Left lung (tissue), 10 donors: ENCODE results near the gene PYROXD2. TPM values are rescaled to one million over a fixed set of nuclear protein-coding genes. Genes with fewer than 3 reads are reported as not detected.

Experiments
- ATAC-seq: fragments of 200-7000 bp; cut with Tn5 transposase; one replicate; pipeline ENCODE4 v1.9.1; 2020; ENCODE audit warnings: moderate library complexity
- DNase-seq, 4 donors: peaks; one replicate each; pipeline ENCODE4 v3.0.0-alpha.2; 2013 to 2020
- H3K27ac ChIP-seq, 2 donors: fragments of 200-600 bp; sonication (generic) in 1 of 2; one replicate each; pipeline versions ENCODE4 v1.5.0 to v1.8.0; 2020 to 2021
- H3K27me3 ChIP-seq, 2 donors: fragments of 200-600 bp; sonication (generic) in 1 of 2; one replicate each; pipeline versions ENCODE4 v1.5.0 to v1.8.0; 2020 to 2021
- H3K36me3 ChIP-seq, 2 donors: fragments of 200-600 bp; sonication (generic) in 1 of 2; one replicate each; pipeline versions ENCODE4 v1.5.0 to v1.8.0; 2020 to 2021
- H3K4me1 ChIP-seq, 2 donors: fragments of 200-600 bp; one replicate each; pipeline ENCODE4 v1.8.0; 2021
- H3K4me3 ChIP-seq, 2 donors: fragments of 200-600 bp; sonication (generic) in 1 of 2; one replicate each; pipeline versions ENCODE4 v1.5.0 to v1.8.0; 2020 to 2021; ENCODE audit warnings: mild to moderate bottlenecking in 1 of 2
- H3K9me3 ChIP-seq, 2 donors: fragments of 200-600 bp; sonication (generic) in 1 of 2; one replicate each; pipeline versions ENCODE4 v1.5.0 to v1.8.0; 2020 to 2021
- CTCF ChIP-seq, 2 donors: fragments of 200-600 bp; sonication (generic) in 1 of 2; IDR thresholded peaks; one replicate each; pipeline versions ENCODE4 v1.5.0 to v1.8.0; 2021; ENCODE audit warnings: antibody characterized with exemption in 2 of 2
- intact Hi-C, 2 donors: fragments of 100-400 bp; cut with DNase I; formaldehyde crosslinking; loops; one replicate each; pipeline versions ENCODE4 v1.11.2 to v1.14.2; 2022
- polyA plus RNA-seq, 6 donors: library from polyadenylated mRNA; unstranded; fragments of 120-200 nt; gene quantifications; one replicate each; pipeline ENCODE4 v1.2.1, GENCODE V29; 2013; ENCODE audit not compliant: insufficient read length in 6 of 6
- total RNA-seq, 2 donors: library from RNA; stranded (reverse); fragmentation: NEBNext Ultra II Directional; extraction: Animal tissue kit (Norgen Biotek cat#: 25700); gene quantifications; one replicate each; pipeline ENCODE4 v1.2.1, GENCODE V29; 2021
- donor health status: DM: no; HTN: yes; CAD: no.
- donor health status: DM: no; HTN: no; CAD: no.

PYROXD2 gene
- total and polyA plus RNA-seq, 8 donors = 8.2 to 48.2 (median 38.3) TPM

GRCh38 chr10:98404571-98405359 lies 10.2 kb downstream of the PYROXD2 start:
- peak; percentile 61 for ATAC-seq
- TF ChIP-seq CTCF (IDR thresholded peaks at IDR 0.05) = no peak
- Histone ChIP-seq H3K4me1 (no peaks in the 10 kb centered on the region), H3K36me3 (peaks cover 0 to 7% of the 10 kb centered on the region in 2 donors), H3K9me3 (no peaks in the 10 kb centered on the region), H3K4me3 (no peak overlapping the region), H3K27ac (no peak overlapping the region), H3K27me3 (no peaks in the 10 kb centered on the region)
- intact Hi-C loops = no loop called here
- DNase-seq = no peak

GRCh38 chr10:98403812-98404504 lies 11.0 kb downstream of the PYROXD2 start:
- no peaks in the 10 kb centered on the region for H3K4me1 ChIP-seq
- H3K36me3 ChIP-seq = peaks cover 0 to 7% of the 10 kb centered on the region in 2 donors
- no peak overlapping the region for H3K4me3 ChIP-seq
- ATAC-seq (no peak), DNase-seq (no peak)
- intact Hi-C loops = no loop called here
- H3K27ac ChIP-seq = no peak overlapping the region
- no peaks in the 10 kb centered on the region for H3K27me3 ChIP-seq
- no peak for TF ChIP-seq CTCF (IDR thresholded peaks at IDR 0.05)
- no peaks in the 10 kb centered on the region for H3K9me3 ChIP-seq

- no peak for ATAC-seq
- no peak for TF ChIP-seq CTCF (IDR thresholded peaks at IDR 0.05)
- intact Hi-C loops = no loop called here
Measured at GRCh38 chr10:98402931-98403718, 11.9 kb downstream of the PYROXD2 start.

GRCh38 chr10:98402478-98402877 lies 12.5 kb downstream of the PYROXD2 start:
- H3K27me3 ChIP-seq = no peaks in the 10 kb centered on the region
- ATAC-seq = peak; percentile 44

More at GRCh38 chr10:98402931-98403718, 11.9 kb downstream of the PYROXD2 start:
- H3K9me3 ChIP-seq = no peaks in the 10 kb centered on the region
- H3K27ac ChIP-seq = no peak overlapping the region
- peak in 1 of 4 donors; percentile 75 for DNase-seq
- peaks cover 0 to 7% of the 10 kb centered on the region in 2 donors for H3K36me3 ChIP-seq
- H3K4me3 ChIP-seq = no peak overlapping the region
- no peaks in the 10 kb centered on the region for H3K4me1 ChIP-seq
- no peaks in the 10 kb centered on the region for H3K27me3 ChIP-seq

More at GRCh38 chr10:98402478-98402877, 12.5 kb downstream of the PYROXD2 start:
- intact Hi-C loops = no loop called here
- no peaks in the 10 kb centered on the region for H3K4me1 ChIP-seq
- no peak overlapping the region for H3K4me3 ChIP-seq
- no peak for TF ChIP-seq CTCF (IDR thresholded peaks at IDR 0.05)
- H3K27ac ChIP-seq = no peak overlapping the region
- no peaks in the 10 kb centered on the region for H3K9me3 ChIP-seq
- peaks cover 0 to 7% of the 10 kb centered on the region in 2 donors for H3K36me3 ChIP-seq
- DNase-seq = peak in 1 of 4 donors; percentile 30
